Retinal pigment epithelial cell (primary cell): Measurements from ENCODE around the gene GCK.
A peak's percentile ranks its signal among the peaks of the same experiment; 100 is the strongest.

ENCODE experiments used
- DNase-seq: peaks from one replicate; pipeline ENCODE4 v3.0.0-alpha.2; 2010; ENCODE audit warnings: low read depth
- H3K4me3 ChIP-seq: 2 replicates; pipeline ENCODE4 v1.5.1; 2011; ENCODE audit warnings: mild to moderate bottlenecking, low read length, control low read depth, moderate library complexity
- TF ChIP-seq, protein P1 (sequence below): conservative IDR thresholded peaks from 2 replicates; pipeline ENCODE4 v1.5.1; 2011; ENCODE audit warnings: low read depth, low read length, control low read depth, inconsistent platforms

Gene GCK

DNA sequence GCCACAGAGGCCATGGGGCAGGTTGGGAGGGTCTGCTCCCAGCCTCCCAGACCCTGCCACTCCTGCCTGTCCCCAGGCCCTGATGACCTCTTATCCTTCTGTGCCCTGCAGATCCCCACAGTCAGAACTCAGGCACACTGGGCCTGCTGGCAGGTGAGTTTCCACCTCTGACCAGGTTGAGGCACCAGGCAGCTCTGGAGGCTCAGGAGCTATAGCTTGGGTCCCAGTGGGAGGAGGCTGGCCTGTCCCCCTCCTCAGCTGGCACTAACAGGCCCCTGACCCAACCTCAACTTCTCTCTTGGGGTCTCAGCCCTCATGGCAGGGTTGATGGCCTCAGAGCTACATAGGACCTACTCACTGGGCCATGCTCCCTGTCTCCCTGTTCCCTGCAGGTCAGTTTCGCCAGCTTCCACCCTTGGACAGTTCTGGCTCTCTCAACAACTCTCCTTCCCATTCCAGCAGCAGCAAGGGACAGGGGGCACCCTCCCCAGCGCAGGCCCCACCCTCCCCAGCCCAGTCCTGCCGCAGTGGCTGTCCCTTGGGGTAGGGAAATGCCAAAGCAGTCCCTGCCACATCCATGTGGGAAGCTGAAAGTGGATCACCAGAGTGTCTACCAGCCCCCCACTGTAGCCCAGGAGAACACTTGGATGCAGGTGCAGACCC lies 87.8 kb downstream of the GCK start:
- TF ChIP-seq, protein P1, sequence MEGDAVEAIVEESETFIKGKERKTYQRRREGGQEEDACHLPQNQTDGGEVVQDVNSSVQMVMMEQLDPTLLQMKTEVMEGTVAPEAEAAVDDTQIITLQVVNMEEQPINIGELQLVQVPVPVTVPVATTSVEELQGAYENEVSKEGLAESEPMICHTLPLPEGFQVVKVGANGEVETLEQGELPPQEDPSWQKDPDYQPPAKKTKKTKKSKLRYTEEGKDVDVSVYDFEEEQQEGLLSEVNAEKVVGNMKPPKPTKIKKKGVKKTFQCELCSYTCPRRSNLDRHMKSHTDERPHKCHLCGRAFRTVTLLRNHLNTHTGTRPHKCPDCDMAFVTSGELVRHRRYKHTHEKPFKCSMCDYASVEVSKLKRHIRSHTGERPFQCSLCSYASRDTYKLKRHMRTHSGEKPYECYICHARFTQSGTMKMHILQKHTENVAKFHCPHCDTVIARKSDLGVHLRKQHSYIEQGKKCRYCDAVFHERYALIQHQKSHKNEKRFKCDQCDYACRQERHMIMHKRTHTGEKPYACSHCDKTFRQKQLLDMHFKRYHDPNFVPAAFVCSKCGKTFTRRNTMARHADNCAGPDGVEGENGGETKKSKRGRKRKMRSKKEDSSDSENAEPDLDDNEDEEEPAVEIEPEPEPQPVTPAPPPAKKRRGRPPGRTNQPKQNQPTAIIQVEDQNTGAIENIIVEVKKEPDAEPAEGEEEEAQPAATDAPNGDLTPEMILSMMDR: no peak
- DNase-seq: no peak
- H3K4me3 ChIP-seq: no peak overlapping the region

DNA sequence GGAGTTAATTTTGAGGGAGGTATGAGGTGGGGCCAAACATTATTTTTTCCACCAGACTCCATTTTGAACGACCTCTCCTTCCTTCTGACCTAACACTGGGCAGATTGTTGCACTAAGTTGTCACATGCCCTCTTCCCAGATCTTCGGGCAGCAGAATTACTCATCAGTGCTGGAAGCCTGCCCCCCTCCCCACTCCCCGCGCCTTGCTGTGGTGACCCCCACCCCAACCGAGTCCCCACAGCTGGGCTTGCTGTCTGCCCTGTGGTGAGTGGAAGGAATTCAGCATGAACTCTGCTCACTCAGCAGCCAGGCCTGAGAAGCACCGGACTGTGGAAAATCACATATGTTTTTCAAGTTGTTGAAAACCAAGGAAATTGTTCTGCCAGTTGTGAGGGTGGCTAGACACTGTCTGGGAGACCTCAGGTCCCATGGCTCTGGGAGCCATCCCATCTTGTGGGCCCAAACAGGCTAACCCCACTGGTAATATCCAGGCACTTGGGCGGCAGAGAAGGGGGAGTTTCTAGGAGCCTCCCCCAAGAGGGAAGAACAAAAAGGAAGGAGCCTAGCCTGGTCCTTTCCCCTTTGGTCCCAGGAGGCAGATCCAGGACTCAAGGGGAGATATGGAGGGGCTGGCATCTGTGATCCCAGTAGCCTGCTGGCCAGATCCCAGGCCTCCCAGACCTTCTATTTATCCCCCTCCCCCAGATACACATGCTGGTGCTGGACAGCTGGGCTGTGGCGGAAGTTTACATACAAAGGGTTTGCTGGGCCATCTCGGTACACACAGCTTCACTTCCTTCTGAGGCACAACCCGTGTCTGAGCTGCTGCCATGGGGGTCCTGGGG lies 88.6 kb downstream of the GCK start:
- TF ChIP-seq, protein P1: no peak
- no peak overlapping the region for H3K4me3 ChIP-seq
- peak; percentile 43 for DNase-seq

DNA sequence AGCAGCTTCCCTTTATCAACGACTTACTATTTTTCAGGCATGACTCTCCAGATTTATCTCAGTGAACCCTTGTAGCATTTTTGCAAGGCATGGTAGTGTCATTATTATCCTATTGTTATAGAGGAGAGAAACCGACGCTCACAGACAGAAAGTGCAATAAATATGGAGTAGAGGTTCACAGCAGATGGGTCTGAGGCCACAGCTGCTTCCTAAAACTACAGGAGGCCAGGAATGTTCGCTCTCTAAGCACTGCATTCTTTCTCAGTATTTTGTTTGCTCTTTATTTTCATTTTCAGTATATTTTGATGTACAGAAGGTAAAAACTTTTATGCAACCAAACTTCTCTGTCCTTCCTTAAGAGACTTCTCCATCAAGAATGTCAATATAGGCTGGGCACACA lies 89.6 kb downstream of the GCK start:
- no peak for DNase-seq
- TF ChIP-seq, protein P1: no peak

DNA sequence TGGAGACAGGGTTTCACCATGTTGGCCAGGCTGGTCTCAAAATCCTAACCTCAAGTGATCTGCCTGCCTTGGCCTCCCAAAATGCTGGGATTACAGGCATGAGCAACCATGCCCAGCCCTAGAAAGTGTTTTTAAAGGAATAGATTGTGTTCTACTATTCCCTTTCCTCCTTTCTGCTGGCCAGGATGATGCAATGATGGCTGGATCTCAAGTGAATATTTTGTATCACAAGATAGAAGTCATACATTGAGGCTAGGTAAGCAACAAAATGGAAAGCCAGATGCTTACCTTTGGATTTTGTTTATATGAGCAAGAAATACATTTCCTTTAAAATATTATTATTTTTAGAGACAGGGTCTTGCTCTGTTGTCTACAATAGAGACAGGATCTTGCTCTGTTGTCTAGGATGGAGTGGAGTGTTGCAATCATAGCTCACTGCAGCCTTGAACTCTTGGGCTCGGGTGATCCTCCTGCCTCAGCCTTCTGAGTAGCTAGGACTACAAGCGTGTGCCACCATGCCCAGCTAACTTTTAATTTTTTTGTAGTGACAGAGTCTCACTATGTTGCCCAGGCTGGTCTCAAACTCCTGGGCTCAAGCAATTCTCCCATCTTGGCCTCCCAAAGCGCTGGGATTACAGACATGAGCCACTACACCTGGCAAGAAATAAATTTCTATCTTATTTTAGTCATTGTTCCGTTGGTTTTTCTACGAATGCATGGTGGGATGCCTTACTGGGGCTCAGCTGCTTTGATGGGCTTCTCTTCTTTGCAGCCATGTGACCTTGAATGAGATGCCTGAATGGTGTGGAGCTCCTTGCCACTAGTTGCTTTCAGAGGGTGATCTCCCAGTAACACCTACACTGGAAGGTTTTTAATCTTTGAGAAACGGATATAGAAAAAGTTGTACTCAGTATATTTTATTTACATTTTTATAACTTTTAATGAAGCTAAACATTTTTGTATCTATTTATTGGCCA lies 90.9 kb downstream of the GCK start:
- no peak overlapping the region for H3K4me3 ChIP-seq
- DNase-seq: no peak
- TF ChIP-seq, protein P1: no peak

More for the DNA sequence above, 89.6 kb downstream of the GCK start:
- H3K4me3 ChIP-seq: no peak overlapping the region

DNA sequence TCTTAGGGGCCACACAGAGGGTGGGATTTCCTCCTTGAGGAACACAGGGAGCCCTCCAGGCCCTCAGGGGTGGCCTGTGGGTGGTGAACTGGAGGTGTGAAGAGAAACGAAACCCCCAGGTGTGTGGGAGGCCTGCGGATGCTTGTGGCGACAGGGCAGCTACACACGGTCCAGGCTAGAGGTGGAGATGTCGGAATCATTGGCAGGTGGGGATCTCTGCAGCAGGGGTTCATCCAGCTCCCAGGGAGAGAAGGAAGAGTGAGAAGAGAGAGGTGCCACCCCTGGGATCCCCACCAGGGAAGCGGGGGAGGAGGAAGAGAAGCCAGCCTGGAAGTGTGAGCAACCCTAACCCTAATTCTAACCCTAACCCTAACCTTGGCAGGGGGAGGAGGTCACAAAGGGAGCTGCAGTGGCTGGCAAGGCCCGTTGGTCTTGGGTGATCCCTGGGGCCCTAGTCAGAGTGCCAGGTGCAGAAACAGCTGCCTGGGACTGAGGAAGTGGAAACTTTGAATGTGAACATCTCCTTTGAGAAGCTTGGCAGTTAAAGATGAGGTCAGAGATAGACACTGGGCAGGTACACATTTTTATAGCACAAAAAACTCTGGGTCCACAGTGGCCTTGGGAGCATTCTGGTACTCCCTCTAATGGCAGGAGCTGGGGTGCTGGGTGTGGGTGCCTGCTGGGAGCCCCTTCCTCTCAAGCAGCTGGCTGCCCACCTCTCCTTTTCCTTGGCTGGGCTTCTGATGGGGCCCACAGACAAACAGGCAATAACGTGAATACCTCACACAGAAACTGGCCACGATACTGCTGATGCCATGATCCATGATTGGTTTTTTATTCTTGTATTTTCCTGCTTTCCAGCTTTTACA lies 91.9 kb downstream of the GCK start:
- TF ChIP-seq, protein P1: no peak
- no peak for DNase-seq
- no peak overlapping the region for H3K4me3 ChIP-seq

DNA sequence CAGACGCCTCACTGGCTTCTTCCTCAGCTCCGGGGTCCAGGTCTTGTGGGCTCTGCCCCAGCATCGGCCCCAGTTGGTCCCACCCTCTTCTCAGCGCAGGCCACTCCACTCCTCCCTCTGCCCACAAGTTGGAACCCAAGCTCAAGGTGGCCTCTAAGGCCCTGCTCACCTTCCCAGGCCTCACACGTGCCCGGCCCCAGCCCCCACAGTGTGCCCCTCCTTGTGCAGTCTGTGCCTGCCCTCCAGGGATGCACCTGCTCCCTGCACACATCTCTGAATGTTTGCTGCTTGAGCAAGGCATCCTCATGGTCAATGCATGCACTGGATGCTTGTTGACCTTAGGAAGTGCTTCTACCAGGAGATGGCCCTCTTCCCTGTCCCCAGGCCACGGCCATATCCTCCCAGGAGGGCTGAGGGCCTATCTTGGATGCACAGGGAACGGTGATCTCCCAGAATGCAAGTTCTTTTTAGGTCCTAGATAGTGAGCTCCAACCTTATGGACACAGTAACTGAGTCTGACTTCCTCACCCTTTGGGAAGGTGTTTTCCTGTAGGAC lies 92.8 kb downstream of the GCK start:
- H3K4me3 ChIP-seq: no peak overlapping the region
- TF ChIP-seq, protein P1: no peak
- DNase-seq: no peak
